ENCODE data around the gene CDH13.

DNA sequence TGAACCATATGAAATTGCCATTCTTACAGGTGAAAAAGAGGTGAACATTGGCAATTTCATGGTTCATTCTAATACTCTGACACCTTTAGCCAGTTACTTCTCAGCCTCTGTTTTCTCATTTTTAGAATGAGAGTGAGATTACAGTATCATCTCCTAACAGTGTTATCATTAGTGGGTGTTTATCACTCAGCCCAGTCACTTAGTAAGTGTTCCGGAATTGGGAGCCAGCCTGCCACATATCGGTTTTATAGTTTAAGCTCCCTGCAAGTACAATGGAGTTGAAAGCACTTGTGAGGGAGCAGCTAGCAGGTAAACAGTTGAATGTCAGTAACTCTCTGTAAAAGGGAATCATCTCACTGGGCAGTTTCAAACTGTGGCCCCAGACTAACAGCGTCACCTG, 597.9 kb downstream of the CDH13 start:
- TF ChIP-seq CTCF (IDR thresholded peaks at IDR 0.05; ENCODE audit: low read depth, low read length): no peak
- TF ChIP-seq EZH2phosphoT487 (IDR thresholded peaks at IDR 0.05; ENCODE audit: low read depth): no peak

All from OCI-LY3 (cell line).